Measurements from ENCODE around the gene NOP16.

The NOP16 gene

DNA sequence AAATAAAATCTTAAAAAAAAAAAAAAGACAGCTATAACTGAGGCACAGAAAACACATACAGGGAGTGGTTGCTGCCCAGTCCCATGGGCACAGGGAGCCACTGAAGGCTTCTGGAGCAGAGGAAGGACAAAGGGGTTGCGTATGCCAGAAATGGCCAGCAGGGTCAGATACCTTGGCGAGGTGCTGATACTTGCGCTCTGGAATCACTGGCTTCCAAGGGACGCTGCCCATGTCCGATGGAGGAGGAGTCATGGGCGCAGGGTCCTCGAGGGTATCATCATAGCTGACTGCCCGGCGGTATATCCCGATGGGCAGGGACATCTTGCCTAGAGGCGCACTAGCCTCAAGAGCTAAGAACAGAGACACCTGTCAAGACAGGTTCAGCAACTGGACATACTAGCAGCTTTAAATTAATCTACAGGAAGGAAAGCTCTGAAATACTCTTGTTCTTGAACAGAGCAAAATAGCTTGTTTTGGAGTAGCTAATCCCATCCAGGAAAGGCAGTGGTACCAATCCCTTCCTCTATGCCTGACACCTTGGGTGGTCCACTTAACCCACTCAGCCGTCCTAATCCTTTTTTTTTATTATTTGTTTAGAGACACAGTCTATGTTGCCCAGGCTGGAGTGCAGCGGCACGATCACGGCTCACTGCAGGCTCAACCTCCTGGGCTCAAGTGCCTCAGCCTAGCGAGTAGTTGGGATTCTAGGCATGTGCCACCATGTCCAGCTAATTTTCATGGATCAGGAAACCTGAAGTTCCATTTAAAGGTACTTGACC is 32.8 kb downstream of the NOP16 start:
- no peak for DNase-seq

DNA sequence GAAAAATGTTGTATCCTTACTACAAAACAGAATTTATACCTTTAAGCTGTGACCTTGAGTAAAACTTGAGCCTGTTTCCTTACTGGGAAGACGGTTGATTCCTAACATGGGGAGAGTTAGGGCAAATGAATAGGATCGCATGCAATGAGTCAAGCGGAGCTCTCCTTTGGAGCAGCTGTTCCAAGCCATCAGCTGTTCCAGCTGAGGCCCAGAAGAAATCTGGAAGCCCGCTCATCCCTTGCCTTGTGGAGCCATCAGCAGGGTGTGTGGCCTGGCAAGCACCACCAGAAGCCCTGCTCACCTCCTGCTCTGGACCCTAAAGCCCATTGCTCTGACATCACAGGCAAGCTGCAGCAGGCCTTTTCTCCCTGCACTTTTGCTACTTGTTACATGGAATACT is 34.9 kb downstream of the NOP16 start:
- DNase-seq, result no peak

DNA sequence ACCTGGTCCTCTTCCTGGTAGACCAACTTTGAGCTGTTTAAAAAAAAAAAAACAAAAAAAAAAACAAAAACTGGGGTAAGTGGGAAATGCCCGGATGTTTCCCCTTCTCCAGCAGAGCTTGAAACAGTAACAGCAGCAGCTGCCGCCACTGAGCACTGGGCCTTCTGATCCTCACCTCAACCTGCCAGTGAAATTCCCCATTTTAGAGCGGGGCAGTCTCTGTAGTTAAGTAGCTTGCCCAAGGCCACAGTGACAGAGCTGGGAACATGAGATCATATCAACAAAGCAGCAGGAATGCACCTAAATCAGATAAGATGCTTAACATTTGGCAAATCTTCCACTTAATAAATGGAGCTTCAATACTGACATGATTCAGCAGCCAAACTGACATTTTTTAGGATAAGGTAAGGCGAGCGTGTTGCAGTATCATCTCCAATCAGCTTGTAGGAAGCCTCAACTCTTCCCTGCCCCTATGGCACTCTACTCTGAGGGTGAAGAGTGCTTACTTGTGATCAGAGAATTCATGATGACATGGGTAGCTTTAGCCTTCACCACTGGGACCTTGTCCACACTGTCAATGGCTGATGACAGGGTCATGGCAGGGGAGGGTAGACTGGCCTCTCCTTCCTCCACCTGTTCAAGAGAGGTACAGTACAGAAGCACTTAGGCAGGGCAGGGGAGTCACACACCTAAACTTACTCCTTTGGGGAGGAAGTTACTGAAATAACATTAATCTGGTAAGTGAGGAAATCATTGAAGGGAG is 36.1 kb downstream of the NOP16 start:
- DNase-seq, result no peak

DNA sequence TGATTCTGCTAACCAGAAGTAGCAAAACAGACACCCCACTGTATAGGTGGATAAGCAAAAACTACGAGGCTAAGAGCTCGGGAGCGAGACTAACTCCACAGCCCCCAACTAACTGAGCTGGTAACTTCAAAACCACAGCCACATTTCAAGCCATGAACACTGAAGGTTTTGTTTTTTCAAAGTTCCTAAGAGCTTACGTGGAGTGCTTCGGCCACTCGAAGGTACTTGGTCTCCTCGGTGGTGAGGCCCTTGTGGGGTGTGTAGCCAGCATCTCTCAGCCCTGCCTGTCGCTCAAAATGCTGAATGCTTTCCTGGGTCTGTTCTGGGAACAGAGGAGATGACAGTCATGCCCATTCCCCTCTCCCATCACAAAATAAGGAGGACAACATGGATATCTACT is 38.0 kb downstream of the NOP16 start:
- no peak for DNase-seq

DNA sequence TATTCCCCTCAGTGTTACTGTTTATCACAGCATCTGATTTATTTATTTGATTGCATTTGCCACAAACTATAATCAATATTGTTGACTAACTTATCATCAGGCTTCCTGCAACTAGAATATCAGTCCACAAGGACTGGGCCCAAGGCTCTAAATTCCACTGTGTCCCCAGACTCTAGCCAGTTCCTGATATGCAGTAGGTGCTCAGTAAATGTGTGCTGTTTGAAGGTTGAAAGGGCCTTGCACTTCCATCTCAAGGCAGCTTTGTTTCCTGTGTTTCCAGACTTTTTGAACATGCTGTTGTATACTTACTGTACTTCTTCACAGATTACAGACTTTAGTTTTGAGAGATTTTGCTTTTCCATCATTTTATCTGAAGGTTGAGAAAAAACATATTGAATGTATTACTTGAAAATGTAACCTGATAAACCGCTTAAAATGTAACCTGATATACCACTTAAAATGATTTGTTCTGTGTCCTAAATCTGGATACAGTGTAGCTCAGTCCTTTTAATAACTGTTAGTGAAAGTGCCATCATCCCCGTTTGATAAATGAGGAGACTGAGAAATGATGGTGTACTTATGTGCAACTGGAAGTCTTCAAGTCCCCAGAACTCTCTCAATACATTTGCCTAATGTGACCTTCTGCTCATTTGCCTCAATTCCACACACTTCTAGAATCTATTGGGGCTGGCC is 45.5 kb downstream of the NOP16 start:
- DNase-seq, result no peak

DNA sequence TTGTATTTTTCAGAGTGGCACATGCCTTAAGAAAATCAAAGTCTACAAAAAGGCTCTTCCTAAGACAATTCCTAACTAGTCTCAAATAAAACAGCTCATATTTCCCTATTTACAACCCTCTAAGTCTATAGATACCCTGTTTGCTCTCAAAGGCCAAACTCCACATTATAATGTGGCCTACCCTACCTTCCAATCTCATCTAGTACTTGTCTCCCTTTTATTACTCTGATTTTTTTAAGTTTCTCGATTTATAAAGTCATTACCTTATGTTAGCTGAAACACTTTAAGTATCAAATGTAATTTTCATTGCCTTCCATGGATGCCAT is 46.3 kb downstream of the NOP16 start:
- no peak for DNase-seq

DNA sequence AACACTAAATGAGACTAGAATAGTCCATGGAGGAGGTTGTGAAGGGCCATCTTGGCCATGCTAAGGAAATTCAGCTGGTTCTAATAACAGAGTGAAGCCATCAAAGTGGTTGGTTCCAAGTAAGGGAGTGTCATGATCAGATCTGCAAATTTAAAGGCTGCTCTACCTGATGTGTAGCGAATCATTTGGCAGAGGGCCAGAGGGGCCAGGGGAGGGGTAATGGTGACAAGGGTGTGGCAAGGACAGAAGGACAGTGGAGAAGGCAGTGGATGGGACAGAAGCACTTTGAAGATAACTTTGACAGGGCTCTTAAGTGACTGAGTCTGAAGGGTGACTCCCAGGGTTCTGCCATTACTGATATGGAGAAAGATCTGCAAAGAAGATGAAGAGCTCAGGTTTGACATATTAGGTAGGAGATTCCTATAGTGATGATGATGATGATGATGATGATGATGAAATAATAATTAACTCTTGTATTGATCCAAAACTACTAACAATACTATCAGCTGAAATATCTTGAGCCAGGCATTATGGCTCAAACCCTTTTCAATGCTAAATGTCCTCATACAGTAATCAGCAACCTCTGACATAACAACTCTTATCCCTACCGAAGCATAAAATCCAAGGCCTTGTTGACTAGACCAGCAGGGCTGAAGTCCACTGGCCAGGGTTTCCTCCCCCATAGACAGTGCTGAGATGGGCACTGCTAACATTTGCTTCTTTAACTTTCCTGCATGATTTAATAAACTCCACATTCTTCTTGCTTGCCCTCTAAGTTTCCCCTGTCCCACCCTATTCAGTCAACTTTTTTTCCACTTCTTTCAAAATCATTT is 46.9 kb downstream of the NOP16 start:
- DNase-seq, result no peak

DNA sequence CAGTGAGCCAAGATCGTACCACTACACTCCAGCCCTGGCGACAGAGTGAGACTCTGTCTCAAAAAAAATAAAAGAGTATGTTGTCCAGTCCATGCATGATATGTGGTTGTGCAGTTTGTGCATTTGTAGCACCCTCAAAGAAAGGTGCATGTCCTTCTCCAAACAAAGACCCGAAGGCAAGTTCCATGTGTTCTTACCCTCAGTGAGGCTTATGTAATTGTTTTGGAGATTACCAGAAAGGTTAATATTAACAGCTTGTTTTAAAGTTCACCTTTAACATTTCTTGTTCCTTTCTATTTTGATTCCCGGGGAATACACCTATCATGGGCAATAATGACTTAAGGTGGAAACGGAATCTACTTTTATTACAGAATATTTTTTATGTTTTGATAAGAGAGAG is 49.1 kb downstream of the NOP16 start:
- no peak for DNase-seq

DNA sequence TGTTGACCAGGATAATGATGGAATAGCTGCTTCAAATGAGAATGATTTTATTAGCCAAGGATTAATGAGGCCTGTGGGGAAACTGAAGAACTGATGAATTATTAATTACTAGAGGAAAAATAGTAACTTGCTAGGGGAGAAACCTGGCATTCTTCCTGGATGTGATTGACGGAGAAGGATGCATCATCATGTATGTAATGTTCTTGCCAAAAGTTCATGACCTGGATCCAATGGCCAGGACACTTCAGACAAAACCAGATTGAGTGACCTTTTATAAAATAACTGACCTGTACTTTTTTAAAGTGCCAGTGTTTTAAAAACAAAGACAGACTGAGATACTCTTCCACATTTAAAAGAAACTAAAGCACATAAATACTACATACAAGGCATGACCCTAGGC is 50.5 kb downstream of the NOP16 start:
- no peak for DNase-seq

DNA sequence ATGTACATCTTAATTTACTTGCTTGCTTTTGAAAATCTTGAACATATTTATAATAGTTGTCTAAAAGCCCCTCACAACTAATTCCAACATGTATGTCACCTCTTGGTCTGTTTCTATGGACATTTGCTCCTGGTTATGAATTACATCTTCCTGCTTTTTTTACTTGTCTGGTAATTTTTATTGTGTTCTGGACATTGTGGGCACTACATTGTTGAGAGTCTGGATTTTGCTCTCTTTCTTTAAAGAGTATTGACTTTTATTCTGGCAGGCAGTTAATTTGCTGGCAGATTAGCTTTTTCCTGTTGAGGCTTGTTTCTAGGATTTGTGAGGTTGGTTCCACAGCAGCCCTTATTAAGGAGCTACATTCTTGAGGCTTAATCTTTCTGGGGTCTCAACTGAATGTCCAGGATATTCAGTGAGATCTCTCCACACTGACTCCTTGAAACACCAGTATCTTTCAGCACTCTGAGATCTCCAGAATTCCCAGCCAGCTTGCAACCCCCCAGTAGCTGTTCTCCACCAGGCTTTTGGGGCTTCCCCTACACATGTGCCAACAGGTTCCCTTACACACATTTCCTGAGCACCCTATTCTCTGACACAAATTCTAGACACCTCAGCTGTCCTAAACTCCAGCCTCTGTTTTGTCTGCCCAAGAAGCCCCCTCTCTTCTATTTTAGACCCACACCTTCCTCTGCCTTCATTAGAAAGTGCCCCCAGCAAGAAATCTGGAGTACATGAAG is 54.2 kb downstream of the NOP16 start:
- DNase-seq, result no peak

Measured in stimulated activated CD8-positive, alpha-beta memory T cell treated with anti-CD3 and anti-CD28 coated beads, Interleukin-4, amount 100 ng/mL, for 48 hours (primary cell).